DMS 273 treated with DMSO at 0.1 percent for 48 hours (cell line): ENCODE data around the gene C2orf92.

ENCODE experiments used
- DNase-seq: peaks from one replicate; lab custom pipeline; 2025; lab: John Stamatoyannopoulos, UW

C2orf92 gene

GRCh38 chr2:97714084-97714949 is 44.8 kb downstream of the C2orf92 start:
- DNase-seq, result no peak

- DNase-seq, result no peak
These were observed 45.6 kb downstream of the C2orf92 start for GRCh38 chr2:97714950-97715652.

- DNase-seq, result no peak
These were observed 46.6 kb downstream of the C2orf92 start for GRCh38 chr2:97715951-97716694.

- DNase-seq, result no peak
These were observed 47.4 kb downstream of the C2orf92 start for GRCh38 chr2:97716695-97717612.

GRCh38 chr2:97717613-97717995 is 48.1 kb downstream of the C2orf92 start:
- no peak for DNase-seq

- DNase-seq, result no peak
These were observed 48.8 kb downstream of the C2orf92 start for GRCh38 chr2:97718051-97718882.

GRCh38 chr2:97718942-97719341 is 49.4 kb downstream of the C2orf92 start:
- no peak for DNase-seq

GRCh38 chr2:97719362-97720155 is 50.0 kb downstream of the C2orf92 start:
- DNase-seq, result no peak

- no peak for DNase-seq
These were observed 51.2 kb downstream of the C2orf92 start for GRCh38 chr2:97720746-97721145.

GRCh38 chr2:97722227-97722626 is 52.7 kb downstream of the C2orf92 start:
- DNase-seq, result no peak

GRCh38 chr2:97723156-97724072 is 53.9 kb downstream of the C2orf92 start:
- DNase-seq, result no peak

GRCh38 chr2:97724073-97724410 is 54.5 kb downstream of the C2orf92 start:
- DNase-seq, result no peak

GRCh38 chr2:97724501-97724900 is 55.0 kb downstream of the C2orf92 start:
- DNase-seq, result no peak

- no peak for DNase-seq
These were observed 55.6 kb downstream of the C2orf92 start for GRCh38 chr2:97724946-97725688.

- DNase-seq, result no peak
These were observed 57.0 kb downstream of the C2orf92 start for GRCh38 chr2:97726261-97727064.

- no peak for DNase-seq
These were observed 57.8 kb downstream of the C2orf92 start for GRCh38 chr2:97727296-97727695.

- DNase-seq, result peak; percentile 77
These were observed 58.7 kb downstream of the C2orf92 start for GRCh38 chr2:97728091-97728731.
